ENCODE measurements around the gene KCNG1.

The KCNG1 gene

GRCh38 chr20:51044796-51045195, 21.9 kb upstream of the KCNG1 start:
- no peak overlapping the region for H3K27ac ChIP-seq
- TF ChIP-seq ZFX (IDR thresholded peaks at IDR 0.05) (no peak), CTCF (conservative IDR thresholded peaks at IDR 0.05) (no peak)

GRCh38 chr20:51043811-51044210, 20.9 kb upstream of the KCNG1 start:
- no peak for TF ChIP-seq ZFX (IDR thresholded peaks at IDR 0.05)
- TF ChIP-seq CTCF (conservative IDR thresholded peaks at IDR 0.05): no peak

GRCh38 chr20:51042657-51043247, 19.8 kb upstream of the KCNG1 start:
- H3K27ac ChIP-seq: no peak overlapping the region
- TF ChIP-seq CTCF (conservative IDR thresholded peaks at IDR 0.05): no peak; the same call in 1 of the 2 replicates

More at GRCh38 chr20:51043811-51044210, 20.9 kb upstream of the KCNG1 start:
- H3K27ac ChIP-seq: no peak overlapping the region

GRCh38 chr20:51042064-51042463, 19.2 kb upstream of the KCNG1 start:
- TF ChIP-seq ZFX (IDR thresholded peaks at IDR 0.05): no peak
- no peak for TF ChIP-seq CTCF (conservative IDR thresholded peaks at IDR 0.05)
- no peak overlapping the region for H3K27ac ChIP-seq

GRCh38 chr20:51037532-51038115, 14.7 kb upstream of the KCNG1 start:
- no peak overlapping the region for H3K27ac ChIP-seq
- TF ChIP-seq CTCF (conservative IDR thresholded peaks at IDR 0.05) (no peak), ZFX (IDR thresholded peaks at IDR 0.05) (no peak)

GRCh38 chr20:51036827-51037531, 14.1 kb upstream of the KCNG1 start:
- H3K27ac ChIP-seq: no peak overlapping the region
- no peak for TF ChIP-seq CTCF (conservative IDR thresholded peaks at IDR 0.05)
- no peak for TF ChIP-seq ZFX (IDR thresholded peaks at IDR 0.05)

GRCh38 chr20:51036226-51036625, 13.3 kb upstream of the KCNG1 start:
- TF ChIP-seq ZFX (IDR thresholded peaks at IDR 0.05) (no peak), CTCF (conservative IDR thresholded peaks at IDR 0.05) (no peak)
- no peak overlapping the region for H3K27ac ChIP-seq
